OCI-LY7 (cell line): ENCODE measurements around the gene RAN. TPM values are rescaled to one million over a fixed set of nuclear protein-coding genes. Genes with fewer than 3 reads are reported as not detected.

Experiments used
- small RNA-seq: library from RNA; depleted of rRNA; stranded (forward); fragments of <200 nt; gene quantifications from one replicate; pipeline ENCODE3, GENCODE V24; 2014
- total RNA-seq, 2 experiments: library from RNA; depleted of rRNA in 1 of 2; stranded (reverse); fragments of >200 nt in 1 of 2; shearing (Covaris generic) in 1 of 2; gene quantifications; 2 replicates each; pipeline ENCODE4 v1.2.3, GENCODE V29; 2014 to 2022

RAN gene
- total RNA-seq, 2 experiments from 2014 or later = 1,462 to 1,957 TPM

Small RNAs within 50 kb of the gene (small RNA-seq; reads per million reads assigned to genes)
- gene RF00019 (not detected), gene RNU6-1077P (not detected)

Other genes starting within 250 kb of the RAN start
- not detected in 2 replicates for gene RIMBP2, start 155.8 kb upstream of the RAN start, total RNA-seq (2014; rRNA removed; shearing (Covaris generic))
- gene RIMBP2, start 155.8 kb upstream of the RAN start, total RNA-seq (2022) = not detected in 2 replicates
- gene STX2, start 32.8 kb upstream of the RAN start, total RNA-seq (2014; rRNA removed; shearing (Covaris generic)) = 19.2 and 20.0 TPM in 2 replicates
- gene STX2, start 32.8 kb upstream of the RAN start, total RNA-seq (2022) = 18.3 and 18.9 TPM in 2 replicates
- gene ADGRD1, start 81.8 kb downstream of the RAN start, total RNA-seq (2014; rRNA removed; shearing (Covaris generic)) = 0.95 and 1.0 TPM in 2 replicates
- 1.4 and 1.7 TPM in 2 replicates for gene ADGRD1, start 81.8 kb downstream of the RAN start, total RNA-seq (2022)